Activated CD8-positive, alpha-beta T cell treated with anti-CD3 and anti-CD28 coated beads, Interleukin-2, amount 10 ng/mL, durations not matched to agents 7 days and 5 days (primary cell): Measurements from ENCODE around the gene IDH3A. TPM values are rescaled to one million over a fixed set of nuclear protein-coding genes. Genes with fewer than 3 reads are reported as not detected.

Source experiments
- ATAC-seq: fragments of 150-1000 bp; cut with Tn5 transposase; one replicate; pipeline ENCODE4 v1.10.0; 2021; ENCODE audit warnings: moderate library complexity
- CTCF ChIA-PET: fragments of 350-600 bp; sonication (Branson Sonifier 250); formaldehyde crosslinking; loops from one replicate; lab custom pipeline; 2021; ENCODE audit warnings: antibody characterized with exemption; lab: Charles Lee
- POLR2A ChIA-PET: fragments of 350-600 bp; sonication (Branson Sonifier 250); formaldehyde crosslinking; loops from one replicate; lab custom pipeline; 2021; ENCODE audit warnings: antibody characterized with exemption; lab: Charles Lee
- DNase-seq: peaks from one replicate; pipeline ENCODE4 v3.0.0-alpha.2; 2020
- H3K27ac Mint-ChIP-seq: one replicate; pipeline ENCODE4 v1.8.0; 2021; ENCODE audit warnings: mild to moderate bottlenecking, mixed read lengths
- H3K27me3 Mint-ChIP-seq: one replicate; pipeline ENCODE4 v1.8.0; 2021; ENCODE audit warnings: low read depth, mixed read lengths
- H3K36me3 Mint-ChIP-seq: one replicate; pipeline ENCODE4 v1.8.0; 2021; ENCODE audit warnings: low read depth, mixed read lengths
- H3K4me1 Mint-ChIP-seq: one replicate; pipeline ENCODE4 v1.8.0; 2021; ENCODE audit warnings: low read depth, mixed read lengths
- H3K4me3 Mint-ChIP-seq: one replicate; pipeline ENCODE4 v1.8.0; 2021; ENCODE audit warnings: mild to moderate bottlenecking, mixed read lengths
- H3K9me3 Mint-ChIP-seq: one replicate; pipeline ENCODE4 v1.8.0; 2022; ENCODE audit warnings: mixed read lengths; ENCODE audit not compliant: insufficient read depth
- total RNA-seq, 2 experiments: library from RNA; stranded (reverse); gene quantifications; one replicate each; pipeline ENCODE4 v1.2.3, GENCODE V29; 2021

IDH3A gene
- total RNA-seq, 2 experiments from 2014 or later = 80.7 to 84.2 TPM

DNA sequence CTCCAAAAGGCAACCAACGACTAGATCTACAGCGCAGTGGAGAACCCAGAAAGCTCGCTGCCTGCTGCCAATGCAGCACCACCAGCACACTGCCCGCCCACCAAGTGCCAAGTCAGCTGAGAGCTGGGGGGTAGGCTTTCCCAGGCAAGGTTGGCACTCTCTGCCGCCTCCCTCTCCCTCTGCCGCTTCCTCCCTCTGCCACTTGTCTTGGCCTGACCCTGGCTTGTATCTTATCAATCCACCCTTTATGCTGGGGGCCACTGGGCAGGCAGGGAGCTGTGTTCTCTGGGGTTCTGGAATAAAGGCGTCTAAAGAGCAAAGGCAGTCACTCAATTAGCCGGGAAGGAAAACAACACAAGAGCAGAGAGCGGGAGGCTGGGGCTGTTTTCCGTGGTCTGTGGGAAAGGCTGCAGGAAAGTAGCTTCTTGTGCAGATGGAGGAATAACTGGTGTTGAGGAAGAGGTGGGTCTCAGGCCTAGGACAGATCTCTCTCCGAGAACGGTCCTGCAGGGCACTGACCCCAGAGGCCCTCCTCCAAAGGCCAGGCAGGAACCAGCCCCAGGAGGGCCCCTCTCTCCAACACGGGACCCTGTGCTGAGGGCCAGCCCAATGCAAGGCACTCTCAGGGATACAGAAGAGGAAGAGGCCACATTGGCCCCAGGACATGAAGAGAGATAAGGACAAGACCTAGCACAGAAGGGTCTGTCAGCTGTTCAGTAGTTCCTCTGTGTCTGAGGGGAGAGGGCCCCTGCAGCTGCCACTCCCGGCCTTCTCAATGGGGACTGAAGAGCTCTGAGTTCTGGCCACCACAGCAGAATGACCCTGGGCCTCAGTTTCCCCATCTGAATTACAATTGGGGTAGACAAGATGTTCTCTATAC lies 54.4 kb downstream of the IDH3A start:
- H3K36me3 Mint-ChIP-seq = no peaks in the 10 kb centered on the region
- DNase-seq (no peak), ATAC-seq (no peak)
- H3K27me3 Mint-ChIP-seq = no peaks in the 10 kb centered on the region
- POLR2A ChIA-PET = interaction anchor here (1.6 kb wide), 1 partner anchor 55 kb away, joined by 6 read pairs; the partner anchor contains the start of gene IDH3A
- H3K9me3 Mint-ChIP-seq = no peaks in the 10 kb centered on the region
- no peak overlapping the region for H3K4me3 Mint-ChIP-seq
- CTCF ChIA-PET = interaction anchor here (0.7 to 3.1 kb wide), 2 partner anchors 8 to 30 kb away, joined by 3 to 26 read pairs; no protein-coding TSS in a partner anchor
- H3K4me1 Mint-ChIP-seq = no peaks in the 10 kb centered on the region
- no peak overlapping the region for H3K27ac Mint-ChIP-seq

DNA sequence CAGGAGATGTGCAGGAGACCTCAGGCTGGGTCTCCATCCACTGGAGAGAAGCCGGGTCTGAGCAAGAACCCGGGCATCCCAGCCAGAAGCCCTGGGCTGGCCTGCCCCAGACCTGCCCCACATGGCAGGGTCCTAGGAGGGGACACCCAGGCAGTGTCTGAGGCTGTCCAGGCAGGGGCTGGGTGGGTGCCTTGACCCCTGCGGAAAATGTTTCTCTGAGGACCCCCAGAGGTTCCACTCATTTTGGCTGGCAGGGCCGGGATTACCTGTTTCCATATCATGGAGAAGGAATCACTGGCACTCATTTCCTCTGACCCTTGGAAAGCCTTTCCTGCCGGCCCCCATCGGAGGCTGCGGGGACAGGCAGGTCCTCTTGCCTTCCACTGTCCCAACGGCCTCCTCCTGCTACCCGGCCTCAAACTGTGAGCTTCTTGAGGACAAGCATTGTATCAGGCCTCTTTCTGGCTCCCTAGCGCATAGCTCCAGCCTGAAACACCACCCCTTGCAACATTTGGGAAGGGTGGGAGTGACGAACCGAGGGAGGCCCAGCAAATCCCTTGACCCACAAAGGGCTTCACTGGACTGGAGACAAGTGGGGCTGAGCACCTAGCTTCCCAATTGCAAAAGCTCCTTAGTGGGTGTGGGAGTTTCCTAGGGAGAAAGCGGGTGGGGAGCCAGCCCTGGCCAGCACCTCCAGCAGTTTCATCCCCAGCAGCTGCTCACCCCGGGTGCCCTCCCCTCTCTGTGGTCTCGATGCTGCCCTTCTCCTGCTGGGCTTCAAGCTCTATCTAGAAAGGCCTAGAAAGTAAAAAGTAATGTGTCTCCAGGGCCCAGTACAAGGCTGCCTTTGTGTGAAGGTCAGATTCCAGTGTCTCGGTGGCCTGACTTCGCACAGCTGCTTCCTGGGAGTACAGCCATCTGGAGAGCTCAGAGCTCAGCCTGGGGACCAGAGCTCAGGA lies 55.5 kb downstream of the IDH3A start:
- CTCF ChIA-PET = interaction anchor here (1.0 to 3.1 kb wide), 6 partner anchors 9 to 248 kb away, joined by 3 to 26 read pairs (median 3); partner anchors contain the start of gene CIB2
- no peak overlapping the region for H3K27ac Mint-ChIP-seq
- DNase-seq = no peak
- no peak overlapping the region for H3K4me3 Mint-ChIP-seq
- H3K9me3 Mint-ChIP-seq = no peaks in the 10 kb centered on the region
- no peaks in the 10 kb centered on the region for H3K36me3 Mint-ChIP-seq
- no peaks in the 10 kb centered on the region for H3K4me1 Mint-ChIP-seq
- no peak for ATAC-seq
- no peaks in the 10 kb centered on the region for H3K27me3 Mint-ChIP-seq
- POLR2A ChIA-PET = interaction anchor here (1.6 kb wide), 1 partner anchor 56 kb away, joined by 6 read pairs; the partner anchor contains the start of gene IDH3A

DNA sequence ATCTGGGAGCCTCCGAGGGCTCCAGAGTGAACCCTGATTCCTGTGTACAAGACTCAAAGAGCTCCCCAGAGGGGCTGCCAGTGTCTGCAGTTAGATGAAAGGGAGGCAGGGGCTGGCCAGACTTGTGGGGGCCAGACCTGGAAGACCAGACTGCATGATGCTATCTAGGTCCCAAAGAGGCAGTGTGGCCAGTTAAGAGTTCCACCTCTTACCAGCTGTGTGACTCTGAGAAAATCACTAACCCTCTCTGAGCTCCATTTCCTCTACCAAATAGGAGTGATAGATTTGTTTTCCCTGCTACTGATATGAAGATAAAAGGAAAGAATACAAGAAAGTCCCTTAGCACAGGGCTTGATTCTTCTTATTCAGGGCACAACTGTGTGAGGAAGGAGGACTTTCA lies 56.2 kb downstream of the IDH3A start:
- Mint-ChIP-seq H3K4me3 (no peak overlapping the region), H3K27me3 (no peaks in the 10 kb centered on the region), H3K27ac (no peak overlapping the region), H3K4me1 (no peaks in the 10 kb centered on the region), H3K9me3 (no peaks in the 10 kb centered on the region), H3K36me3 (no peaks in the 10 kb centered on the region)
- no peak for ATAC-seq
- POLR2A ChIA-PET = interaction anchor here (1.6 kb wide), 1 partner anchor 57 kb away, joined by 6 read pairs; the partner anchor contains the start of gene IDH3A
- CTCF ChIA-PET = interaction anchor here (1.0 to 3.1 kb wide), 5 partner anchors 10 to 249 kb away, joined by 3 to 26 read pairs (median 3); partner anchors contain the start of gene CIB2
- no peak for DNase-seq

DNA sequence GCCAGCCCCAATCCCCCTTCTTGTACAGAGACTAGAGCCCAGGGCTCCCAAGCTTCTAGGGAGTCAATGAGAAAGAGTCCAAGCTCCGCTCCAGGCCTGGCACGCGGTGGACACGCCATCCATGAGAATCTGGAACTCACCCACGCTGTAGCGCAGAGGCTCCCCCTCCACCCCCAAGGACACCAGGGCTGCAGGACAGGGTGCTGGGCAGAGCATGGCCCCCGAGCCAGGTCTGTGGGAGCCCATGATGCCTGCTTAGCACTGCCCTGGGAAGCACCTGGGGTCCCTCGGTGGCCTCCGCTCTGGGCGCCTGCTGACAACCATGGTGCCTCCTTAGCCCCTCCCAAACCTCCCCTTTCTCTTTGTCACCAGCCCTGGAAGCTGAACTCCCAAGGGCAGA lies 56.7 kb downstream of the IDH3A start:
- Mint-ChIP-seq H3K36me3 (no peaks in the 10 kb centered on the region), H3K27me3 (no peaks in the 10 kb centered on the region), H3K27ac (no peak overlapping the region), H3K4me3 (no peak overlapping the region), H3K9me3 (no peaks in the 10 kb centered on the region), H3K4me1 (no peaks in the 10 kb centered on the region)
- ChIA-PET CTCF (interaction anchor here (1.1 to 3.1 kb wide), 5 partner anchors 11 to 249 kb away, joined by 3 to 26 read pairs (median 3); partner anchors contain the start of gene CIB2), POLR2A (no interaction called here)
- ATAC-seq (no peak), DNase-seq (no peak)

DNA sequence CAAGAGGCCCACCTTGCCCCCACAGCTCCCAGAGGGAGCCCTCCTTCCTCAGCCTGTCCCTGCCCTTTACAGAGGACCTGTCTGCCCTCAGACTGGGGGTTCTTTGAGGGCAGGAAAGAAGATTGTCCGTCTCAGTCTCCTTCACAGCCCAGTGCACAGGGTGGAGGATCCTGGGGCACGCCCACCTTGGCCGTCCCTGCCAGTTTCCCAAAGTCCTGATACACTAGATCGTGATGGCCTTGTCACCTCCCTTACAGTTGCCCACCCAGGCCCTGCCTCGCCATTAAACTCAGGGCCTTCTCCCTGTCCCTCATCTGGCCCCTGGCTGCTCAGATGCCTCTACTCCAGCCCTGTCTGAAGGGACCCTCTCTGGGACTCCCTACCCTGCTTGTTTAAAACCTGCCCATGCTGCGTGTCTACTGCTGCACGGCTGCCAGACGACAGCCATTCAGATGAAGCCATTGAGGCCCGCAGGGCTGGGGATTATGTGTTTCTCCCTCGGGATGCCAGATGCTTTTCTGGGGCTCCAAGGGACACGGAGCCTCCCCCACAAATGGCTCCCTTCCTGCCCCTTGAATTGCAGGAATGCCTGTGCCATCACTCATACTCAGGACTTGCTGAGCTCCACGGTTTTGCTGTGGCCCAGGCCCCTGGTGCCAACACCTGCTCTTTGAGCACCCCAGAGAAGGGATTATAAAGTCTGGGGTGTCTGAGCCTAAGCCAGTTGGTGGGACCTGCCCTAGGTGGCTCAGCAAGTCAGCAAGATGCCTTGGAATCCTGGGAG lies 57.4 kb downstream of the IDH3A start:
- Mint-ChIP-seq H3K27ac (no peak overlapping the region), H3K9me3 (no peaks in the 10 kb centered on the region), H3K36me3 (no peaks in the 10 kb centered on the region), H3K27me3 (no peaks in the 10 kb centered on the region), H3K4me3 (no peak overlapping the region), H3K4me1 (no peaks in the 10 kb centered on the region)
- POLR2A ChIA-PET = no interaction called here
- ATAC-seq (no peak), DNase-seq (no peak)
- CTCF ChIA-PET = interaction anchor here (1.1 to 3.1 kb wide), 3 partner anchors 11 to 240 kb away, joined by 3 to 26 read pairs (median 8); no protein-coding TSS in a partner anchor

DNA sequence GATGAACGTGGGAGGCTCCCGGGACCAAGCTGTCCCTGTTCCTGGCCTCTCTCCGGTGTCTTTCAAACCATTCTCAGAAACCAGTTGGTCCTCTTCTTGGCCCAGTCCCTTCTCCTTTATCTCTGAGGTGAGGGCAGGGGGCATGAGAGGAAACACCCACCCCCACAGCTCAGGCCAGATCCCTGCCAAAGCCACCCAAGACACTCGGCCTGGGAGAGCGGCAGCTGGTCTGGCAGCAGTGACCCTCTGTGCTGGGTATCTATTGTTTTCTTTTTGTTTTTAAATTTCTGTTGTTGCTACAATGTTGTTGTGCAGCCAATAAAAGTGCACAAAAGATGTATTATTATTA lies 57.9 kb downstream of the IDH3A start:
- no peaks in the 10 kb centered on the region for H3K27me3 Mint-ChIP-seq
- no peak for DNase-seq
- no peaks in the 10 kb centered on the region for H3K9me3 Mint-ChIP-seq
- H3K36me3 Mint-ChIP-seq = no peaks in the 10 kb centered on the region
- ATAC-seq = no peak
- POLR2A ChIA-PET = no interaction called here
- CTCF ChIA-PET = interaction anchor here (2.1 kb wide), 1 partner anchor 12 kb away, joined by 8 read pairs; no protein-coding TSS in a partner anchor
- H3K27ac Mint-ChIP-seq = no peak overlapping the region
- H3K4me3 Mint-ChIP-seq = no peak overlapping the region
- no peaks in the 10 kb centered on the region for H3K4me1 Mint-ChIP-seq

DNA sequence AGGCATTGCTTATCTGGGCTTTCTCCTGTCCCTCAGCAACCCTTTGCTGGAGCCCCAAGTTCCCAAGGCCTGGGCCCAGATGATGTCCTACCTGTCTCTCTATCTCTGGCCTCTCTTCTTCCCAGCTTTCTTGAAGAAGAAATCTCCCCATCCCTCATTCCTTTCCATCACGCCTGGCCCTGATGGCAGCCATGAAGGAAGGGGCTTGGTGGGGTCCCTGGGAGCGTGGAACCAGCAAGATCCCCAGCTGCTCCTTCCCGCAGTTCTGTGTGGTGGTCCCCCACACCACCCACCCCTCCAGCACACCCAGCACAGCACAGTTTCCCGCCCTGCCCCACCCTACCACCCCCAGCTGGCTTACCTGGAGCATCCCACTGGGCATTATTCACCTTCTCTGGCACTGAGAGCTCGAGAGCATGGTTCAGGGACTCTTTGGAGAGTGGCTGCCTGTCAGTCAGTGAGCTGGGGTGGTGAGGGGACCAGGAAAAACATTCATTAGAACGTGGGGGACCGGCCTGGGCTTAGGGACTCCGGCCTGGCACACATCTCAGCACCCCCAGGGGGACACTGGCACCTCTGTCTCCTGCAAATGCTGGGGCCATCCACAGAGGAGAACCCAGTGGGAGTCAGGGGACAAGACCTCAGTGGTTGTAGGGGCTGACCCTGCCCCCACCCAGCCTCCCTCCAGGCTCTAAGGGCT lies 58.6 kb downstream of the IDH3A start:
- no peaks in the 10 kb centered on the region for H3K36me3 Mint-ChIP-seq
- no peak overlapping the region for H3K27ac Mint-ChIP-seq
- no peak for DNase-seq
- no peaks in the 10 kb centered on the region for H3K9me3 Mint-ChIP-seq
- no peaks in the 10 kb centered on the region for H3K27me3 Mint-ChIP-seq
- ATAC-seq = no peak
- ChIA-PET POLR2A (no interaction called here), CTCF (interaction anchor here (2.1 kb wide), 1 partner anchor 12 kb away, joined by 8 read pairs; no protein-coding TSS in a partner anchor)
- no peak overlapping the region for H3K4me3 Mint-ChIP-seq
- no peaks in the 10 kb centered on the region for H3K4me1 Mint-ChIP-seq

DNA sequence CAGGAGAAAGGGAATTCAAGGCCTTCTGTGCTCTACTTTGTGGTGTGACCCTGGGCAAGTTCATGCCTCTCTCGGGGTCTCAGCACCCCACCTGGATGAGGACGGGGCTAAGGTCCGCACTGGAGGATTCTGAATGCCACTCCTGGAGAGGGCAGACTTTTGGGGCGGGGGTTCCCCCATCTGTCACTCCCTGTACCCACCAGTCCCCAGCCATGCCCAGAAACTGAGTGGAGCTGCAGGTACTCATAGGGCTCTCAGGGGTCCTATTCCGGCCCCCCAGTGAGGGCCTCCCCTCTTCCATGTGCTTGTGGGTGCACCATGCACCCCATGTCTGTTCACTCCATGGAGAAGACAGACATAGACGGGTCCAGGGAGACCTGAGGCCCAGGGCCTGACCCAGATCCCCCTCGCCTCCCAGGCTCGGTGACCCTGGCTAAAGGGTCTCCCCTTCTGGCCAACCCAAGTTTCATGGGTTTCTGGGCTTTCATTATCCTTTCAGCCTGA lies 59.2 kb downstream of the IDH3A start:
- ChIA-PET CTCF (interaction anchor here (2.1 kb wide), 1 partner anchor 13 kb away, joined by 8 read pairs; no protein-coding TSS in a partner anchor), POLR2A (no interaction called here)
- Mint-ChIP-seq H3K4me3 (no peak overlapping the region), H3K4me1 (no peaks in the 10 kb centered on the region), H3K27ac (no peak overlapping the region), H3K27me3 (peaks cover 3% of the 10 kb centered on the region), H3K9me3 (no peaks in the 10 kb centered on the region), H3K36me3 (no peaks in the 10 kb centered on the region)
- ATAC-seq (no peak), DNase-seq (no peak)

DNA sequence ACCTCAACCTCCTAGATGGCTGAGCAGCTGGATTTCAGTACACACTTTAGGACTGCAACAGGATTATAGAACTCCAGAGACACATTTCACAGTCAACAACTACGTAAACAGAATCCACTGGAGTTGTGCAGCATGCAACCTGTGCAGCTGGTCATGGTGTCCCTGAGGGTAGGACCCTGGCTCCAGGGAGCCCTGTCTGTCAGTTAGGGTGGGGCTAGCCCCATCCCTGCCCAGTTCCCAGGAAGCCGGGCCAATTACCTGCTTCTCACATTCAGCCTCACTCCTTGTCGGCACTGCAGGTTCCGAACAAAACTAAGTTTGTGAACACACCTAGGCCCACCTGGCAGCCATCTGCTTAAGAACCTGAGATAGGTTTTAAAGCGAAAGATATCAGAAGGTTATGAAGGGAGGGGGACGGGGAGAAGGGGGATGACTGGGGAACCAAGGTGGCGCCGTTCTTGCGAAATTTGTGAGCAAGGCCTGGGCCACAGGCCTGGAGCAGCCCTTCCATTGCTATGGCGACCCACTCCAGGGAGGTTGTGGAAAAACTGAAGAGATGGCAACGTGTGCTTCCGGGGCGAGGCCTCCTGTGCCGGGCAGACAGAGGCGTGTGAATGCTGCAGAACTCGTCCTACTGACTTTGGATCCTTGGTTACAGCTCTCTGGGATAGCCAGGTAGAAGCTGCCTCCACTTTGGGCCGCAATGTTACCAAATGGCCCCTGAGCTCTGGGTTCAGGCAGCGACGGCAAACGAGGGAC lies 59.9 kb downstream of the IDH3A start:
- H3K27me3 Mint-ChIP-seq = peaks cover 3% of the 10 kb centered on the region
- no peak for DNase-seq
- H3K4me1 Mint-ChIP-seq = no peaks in the 10 kb centered on the region
- ChIA-PET CTCF (interaction anchor here (0.9 to 2.1 kb wide), 3 partner anchors 13 to 96 kb away, joined by 3 to 8 read pairs (median 4); no protein-coding TSS in a partner anchor), POLR2A (no interaction called here)
- no peak for ATAC-seq
- H3K36me3 Mint-ChIP-seq = no peaks in the 10 kb centered on the region
- no peaks in the 10 kb centered on the region for H3K9me3 Mint-ChIP-seq
- no peak overlapping the region for H3K4me3 Mint-ChIP-seq
- H3K27ac Mint-ChIP-seq = no peak overlapping the region
